K562 (cell line): ENCODE measurements around the gene CDC25B. TPM values are rescaled to one million over a fixed set of nuclear protein-coding genes. Genes with fewer than 3 reads are reported as not detected.

Experiments
- ATAC-seq: fragments of 200-7000 bp; cut with Tn5 transposase; 3 replicates; pipeline ENCODE4 v1.9.1; 2020; ENCODE audit warnings: moderate library complexity
- BruUV-seq: library from RNA; stranded (reverse); fragments of 400-500 nt; replicated peaks from 2 replicates; lab custom pipeline; 2021; lab: Mats Ljungman, UMichigan
- CTCF ChIA-PET: fragments of 300-600 bp; formaldehyde crosslinking; extraction: SDS; loops from one replicate; lab custom pipeline; 2021; ENCODE audit warnings: low intra/inter-chr PET ratio; lab: Yijun Ruan, JAX
- POLR2A ChIA-PET: fragments of 300-600, 350-650 bp; sonication (Branson Sonifier 250); formaldehyde crosslinking; extraction: SDS; loops from one replicate; lab custom pipeline; 2021; ENCODE audit warnings: antibody characterized with exemption, inconsistent platforms; lab: Yijun Ruan, JAX
- DNase-seq, 4 experiments: peaks; one replicate each; pipeline versions ENCODE4 v3.0.0 to v3.0.0-alpha.2; 2011 to 2018; ENCODE audit warnings: low spot score in 3 of 4, mixed read lengths in 3 of 4; ENCODE audit errors: extremely low read depth in 1 of 4
- FAIRE-seq: peaks from 2 replicates; lab custom pipeline; 2011; peaks lifted over from hg19 to GRCh38; lab: Jason Lieb, UNC
- H2AFZ ChIP-seq: 2 replicates; pipeline ENCODE4 v1.6.0; 2011; ENCODE audit warnings: low read depth, low read length, control low read depth, inconsistent platforms
- H3K27ac ChIP-seq: fragments of 200-600 bp; 3 replicates; pipeline ENCODE4 v1.8.0; 2011; ENCODE audit warnings: low read depth, mild to moderate bottlenecking, control low read depth, inconsistent platforms, low read length, moderate library complexity, mixed read lengths; ENCODE audit errors: extremely low read depth
- H3K27me3 ChIP-seq, 2 experiments: fragments of 300-600 bp in 1 of 2; 2 replicates in 1 of 2; 3 replicates in 1 of 2; pipeline versions ENCODE4 v1.6.0 to v1.8.0; 2011; ENCODE audit warnings: inconsistent platforms in 2 of 2, low read length in 2 of 2, mild to moderate bottlenecking in 1 of 2, mixed read lengths in 1 of 2, moderate library complexity in 1 of 2; ENCODE audit not compliant: control insufficient read depth in 2 of 2, insufficient read depth in 2 of 2
- H3K36me3 ChIP-seq: fragments of 300-600 bp; 3 replicates; pipeline ENCODE4 v1.8.0; 2011; ENCODE audit warnings: mild to moderate bottlenecking, low read length, inconsistent platforms; ENCODE audit not compliant: control insufficient read depth, insufficient read depth
- H3K4me1 ChIP-seq, 2 experiments: fragments of 200-600 bp in 1 of 2; replicated peaks in 1 of 2; 2 replicates in 1 of 2; 3 replicates in 1 of 2; pipeline versions ENCODE4 v1.5.1 to v1.8.0; 2011; ENCODE audit warnings: inconsistent platforms in 2 of 2, low read length in 2 of 2, mild to moderate bottlenecking in 1 of 2, mixed read lengths in 1 of 2, moderate library complexity in 1 of 2; ENCODE audit not compliant: control insufficient read depth in 2 of 2, insufficient read depth in 2 of 2
- H3K4me2 ChIP-seq: 2 replicates; pipeline ENCODE4 v1.6.1; 2011; ENCODE audit warnings: low read length, control low read depth, inconsistent platforms, mixed read lengths; ENCODE audit not compliant: insufficient read depth
- H3K4me3 ChIP-seq: fragments of 200-600 bp; sonication (generic), shearing (Covaris generic); 2 replicates; pipeline ENCODE4 v1.5.1; 2016; ENCODE audit warnings: control low read depth, inconsistent platforms
- H3K79me2 ChIP-seq: fragments of 200-600 bp; 3 replicates; pipeline ENCODE4 v1.8.0; 2011; ENCODE audit warnings: low read length, inconsistent platforms; ENCODE audit not compliant: control insufficient read depth, insufficient read depth
- H3K9ac ChIP-seq, 2 experiments: 2 replicates each; pipeline versions ENCODE4 v1.6.0 to v1.6.1; 2011; ENCODE audit warnings: low read depth in 2 of 2, low read length in 2 of 2, control low read depth in 1 of 2, inconsistent platforms in 1 of 2, mild to moderate bottlenecking in 1 of 2, mixed read lengths in 1 of 2; ENCODE audit not compliant: insufficient read depth in 1 of 2
- H3K9me1 ChIP-seq: one replicate; pipeline ENCODE4 v1.6.0; 2011; ENCODE audit warnings: inconsistent platforms, mild to moderate bottlenecking, low read length, moderate library complexity; ENCODE audit not compliant: control insufficient read depth, insufficient read depth
- H3K9me3 ChIP-seq: replicated peaks from 2 replicates; pipeline ENCODE4 v1.5.1; 2011; ENCODE audit warnings: low read depth, low read length, inconsistent platforms; ENCODE audit not compliant: control insufficient read depth, insufficient read depth
- H4K20me1 ChIP-seq: replicated peaks from 2 replicates; pipeline ENCODE4 v1.6.1; 2011; ENCODE audit warnings: low read length, inconsistent platforms, mixed read lengths; ENCODE audit not compliant: control insufficient read depth, insufficient read depth
- BCOR ChIP-seq: fragments of 450-650 bp; IDR thresholded peaks from 2 replicates; pipeline ENCODE4 v1.6.1; 2016
- E2F5 ChIP-seq: sonication (generic); formaldehyde crosslinking; IDR thresholded peaks from 2 replicates; pipeline ENCODE4 v1.8.0; 2022; ENCODE audit warnings: mild to moderate bottlenecking, missing genetic modification reagents
- HEY1 ChIP-seq: fragments of 250-450 bp; sonication (Bioruptor Pico); IDR thresholded peaks from 2 replicates; pipeline ENCODE4 v1.5.0; 2020; ENCODE audit warnings: mild to moderate bottlenecking, moderate library complexity, borderline replicate concordance
- ID3 ChIP-seq, 2 experiments: fragments of 250-450 bp in 1 of 2; fragments of 450-650 bp in 1 of 2; sonication (Bioruptor Pico) in 1 of 2; IDR thresholded peaks; 2 replicates each; pipeline versions ENCODE4 v1.6.1 to v1.8.0; 2016 to 2021; ENCODE audit warnings: mild to moderate bottlenecking in 2 of 2, moderate library complexity in 2 of 2, missing compliant biosample characterization in 1 of 2, missing genetic modification characterization in 1 of 2
- IRF1 ChIP-seq: sonication (generic); formaldehyde crosslinking; IDR thresholded peaks from 2 replicates; pipeline ENCODE4 v1.8.0; 2022; ENCODE audit warnings: missing genetic modification reagents, mild to moderate bottlenecking, borderline replicate concordance
- MAFG ChIP-seq: fragments of 450-650 bp; conservative IDR thresholded peaks from 2 replicates; pipeline ENCODE4 v1.6.1; 2016; ENCODE audit warnings: missing genetic modification characterization, missing compliant biosample characterization
- MAZ ChIP-seq, 2 experiments: fragments of 450-650 bp in 1 of 2; sonication (generic) in 1 of 2; formaldehyde crosslinking; IDR thresholded peaks in 1 of 2; conservative IDR thresholded peaks in 1 of 2; 2 replicates each; pipeline versions ENCODE4 v1.4.0 to v1.5.0; 2020; ENCODE audit warnings: mild to moderate bottlenecking in 1 of 2, missing genetic modification reagents in 1 of 2
- MTA3 ChIP-seq: fragments of 450-650 bp; formaldehyde crosslinking; IDR thresholded peaks from 2 replicates; pipeline ENCODE4 v1.6.1; 2017; ENCODE audit warnings: mild to moderate bottlenecking, borderline replicate concordance
- OTX1 ChIP-seq: fragments of 450-650 bp; formaldehyde crosslinking; IDR thresholded peaks from 2 replicates; pipeline ENCODE4 v1.4.0; 2022; ENCODE audit warnings: mild to moderate bottlenecking
- PHF20 ChIP-seq: fragments of 450-650 bp; IDR thresholded peaks from 2 replicates; pipeline ENCODE4 v1.6.1; 2018; ENCODE audit not compliant: partially characterized antibody
- POLR2AphosphoS2 ChIP-seq: IDR thresholded peaks from 2 replicates; pipeline ENCODE4 v1.6.1; 2012; ENCODE audit warnings: low read length, improper control_type of control experiment
- THAP12 ChIP-seq: fragments of 250-450 bp; sonication (Bioruptor Pico); IDR thresholded peaks from 2 replicates; pipeline ENCODE4 v1.9.0; 2021; ENCODE audit warnings: mild to moderate bottlenecking, inconsistent platforms
- TSC22D4 ChIP-seq: fragments of 450-650 bp; IDR thresholded peaks from 2 replicates; pipeline ENCODE4 v1.6.1; 2016; ENCODE audit warnings: missing genetic modification characterization, missing biosample characterization, control low read depth
- ZNF133 ChIP-seq: fragments of 250-450 bp; sonication (Bioruptor Pico); IDR thresholded peaks from 2 replicates; pipeline ENCODE4 v1.4.0; 2020; ENCODE audit warnings: mild to moderate bottlenecking
- ZNF583 ChIP-seq: fragments of 250-450 bp; sonication (Bioruptor Pico); IDR thresholded peaks from 2 replicates; pipeline ENCODE4 v1.4.0; 2020
- WGBS: fragments of 100-300 bp; shearing (Covaris generic); methylation state at CpG from one replicate; pipeline ENCODE4 v1.1.6; 2016; ENCODE audit warnings: low coverage, mixed read lengths; ENCODE audit not compliant: insufficient coverage; ENCODE audit errors: missing lambda C conversion rate; 5-methylcytosine and 5-hydroxymethylcytosine counted together
- in situ Hi-C: fragments of 300-500 bp; cut with MboI; formaldehyde crosslinking; loops from 4 replicates; pipeline ENCODE4 v1.15.0; 2018; ENCODE audit warnings: inconsistent platforms, mixed read lengths
- intact Hi-C: fragments of 100-400 bp; cut with micrococcal nuclease; formaldehyde crosslinking; loops from 2 replicates; pipeline ENCODE4 v1.14.2; 2022
- polyA plus RNA-seq, 8 experiments: library from polyadenylated mRNA; depleted of rRNA in 4 of 8; stranded (reverse) in 5 of 8; unstranded in 3 of 8; fragments of >200 nt; fragmentation: Nextera tagmentation in 2 of 8; fragmentation: Illumina TruSeq in 1 of 8; extraction: Ambion mirVana in 2 of 8; extraction: Trizol in 1 of 8; gene quantifications; 2 replicates each; pipeline versions ENCODE4 v1.2.1 to v1.2.3, GENCODE V29; 2011 to 2014; ENCODE audit warnings: inconsistent platforms in 1 of 8, missing spikeins in 1 of 8
- total RNA-seq, 7 experiments: library from RNA; depleted of rRNA in 6 of 7; stranded (reverse); fragments of >200 nt in 6 of 7; fragmentation: Illumina TruSeq in 2 of 7; extraction: Trizol in 2 of 7; gene quantifications; 2 replicates each; pipeline versions ENCODE4 v1.2.1 to v1.2.3, GENCODE V29; 2011 to 2021; ENCODE audit warnings: low replicate concordance in 1 of 7

CDC25B gene
- total and polyA plus RNA-seq, 9 of the 15 experiments (the other 6 are each of a cell fraction or from before 2014, with no cell fraction given): 2.3 to 35.7 (median 9.5) TPM

- TF ChIP-seq ZNF133 (CRISPR knock-in tag) (no peak), ID3 (CRISPR knock-in tag; IDR thresholded peaks at IDR 0.05) (no peak), ID3 (tag; IDR thresholded peaks at IDR 0.05) (no peak), POLR2AphosphoS2 (no peak), ZNF583 (CRISPR knock-in tag) (no peak), IRF1 (CRISPR knock-in tag) (no peak)
Observed at GRCh38 chr20:3783511-3784195, 12.5 kb upstream of the CDC25B start (continued).

- no peaks in the 10 kb centered on the region for H3K9me3 ChIP-seq
- H3K9me1 ChIP-seq: no peaks in the 10 kb centered on the region
- BruUV-seq: TSS peak; percentile 94
- no peak for FAIRE-seq
- DNase-seq: no peak
- intact Hi-C loops: loop anchor here (10.0 kb wide), 2 partner anchors 110 to 410 kb away; no protein-coding TSS in a partner anchor
- peaks cover 8 to 34% of the 10 kb centered on the region in 2 experiments; a peak in 3 of 5 replicates for H3K4me1 ChIP-seq
- ChIA-PET CTCF (no interaction called here), POLR2A (interaction anchor here (0.6 to 1.7 kb wide), 3 partner anchors 87 to 394 kb away, joined by 3 to 4 read pairs (median 3); no protein-coding TSS in a partner anchor)
- H3K4me2 ChIP-seq: peak overlapping the region; percentile 86
- H3K4me3 ChIP-seq: no peak overlapping the region; the same call in 1 of the 2 replicates
- H3K79me2 ChIP-seq: peaks cover 31% of the 10 kb centered on the region
- H3K27me3 ChIP-seq: no peaks in the 10 kb centered on the region
- no peak overlapping the region; the same call in 2 of the 3 replicates for H3K27ac ChIP-seq
- H4K20me1 ChIP-seq: peaks cover 6% of the 10 kb centered on the region
- WGBS: 53% methylated on average over 12 of the region's 17 CpGs
- no peak overlapping the region for H2AFZ ChIP-seq
- ATAC-seq: no peak
- peaks cover 21% of the 10 kb centered on the region; the same call in 1 of the 3 replicates for H3K36me3 ChIP-seq
- in situ Hi-C loops: no loop called here
- peak overlapping the region in 1 of 2 experiments; percentile 93; a peak in 2 of 4 replicates for H3K9ac ChIP-seq
- TF ChIP-seq HEY1 (CRISPR knock-in tag): no peak
- no peak for TF ChIP-seq OTX1 (CRISPR knock-in tag)
- no peak for TF ChIP-seq MAZ (CRISPR knock-in tag; conservative IDR thresholded peaks at IDR 0.05 in 1 of 2, IDR thresholded peaks at IDR 0.05 in 1 of 2)
- TF ChIP-seq THAP12 (CRISPR knock-in tag): no peak
- no peak for TF ChIP-seq PHF20
- TF ChIP-seq MAFG (tag): no peak
- TF ChIP-seq E2F5: no peak
- no peak for TF ChIP-seq MTA3
- no peak for TF ChIP-seq TSC22D4 (tag)
- TF ChIP-seq BCOR: no peak
Observed at GRCh38 chr20:3784216-3784853, 11.8 kb upstream of the CDC25B start.
